Erythroblast (primary cell): ENCODE data around the gene ZDHHC23.

Source experiments
- GATA1 ChIP-seq: IDR thresholded peaks from 2 replicates; pipeline ENCODE4 v1.6.1; 2011; ENCODE audit warnings: low read depth, mild to moderate bottlenecking, control low read depth, low read length, moderate library complexity
- POLR2A ChIP-seq: IDR thresholded peaks from 2 replicates; pipeline ENCODE4 v1.6.1; 2011; ENCODE audit warnings: mild to moderate bottlenecking, low read length

DNA sequence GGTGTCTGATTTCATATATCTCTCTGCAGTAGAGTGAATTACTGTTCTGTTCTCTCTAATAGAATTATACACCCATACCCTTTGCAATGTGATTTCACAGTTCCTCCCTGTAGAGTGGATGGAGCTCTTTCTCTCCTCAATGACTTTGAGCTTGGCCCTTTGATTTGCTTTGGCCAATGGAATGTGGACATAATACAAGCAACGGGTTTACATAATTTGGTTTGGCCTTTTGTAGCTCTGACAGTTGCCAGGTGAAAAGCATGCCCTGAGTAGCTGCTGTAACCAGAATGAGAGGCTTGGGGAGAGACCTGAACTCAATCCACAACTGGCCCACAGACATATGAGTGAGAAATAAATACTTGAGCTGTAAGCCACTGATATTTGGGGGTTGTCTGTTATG lies 32.1 kb downstream of the ZDHHC23 start:
- no peak for TF ChIP-seq POLR2A
- no peak for TF ChIP-seq GATA1
